Astrocyte (in vitro differentiated cells and primary cell): ENCODE results near the gene RFX8. TPM values are rescaled to one million over a fixed set of nuclear protein-coding genes. Genes with fewer than 3 reads are reported as not detected.

Source experiments
- DNase-seq: peaks from one replicate; pipeline ENCODE4 v3.0.0-alpha.2; 2010; ENCODE audit warnings: low read depth
- FAIRE-seq: peaks from 2 replicates; lab custom pipeline; 2011; peaks lifted over from hg19 to GRCh38; lab: Jason Lieb, UNC
- H2AFZ ChIP-seq: 2 replicates; pipeline ENCODE4 v1.6.0; 2012; ENCODE audit warnings: low read depth, low read length, inconsistent platforms
- H3K27ac ChIP-seq: 2 replicates; pipeline ENCODE4 v1.5.1; 2011; ENCODE audit warnings: low read depth, low read length, inconsistent platforms
- H3K27me3 ChIP-seq: 2 replicates; pipeline ENCODE4 v1.6.0; 2011; ENCODE audit warnings: low read length, inconsistent platforms; ENCODE audit not compliant: insufficient read depth
- H3K36me3 ChIP-seq: 2 replicates; pipeline ENCODE4 v1.5.1; 2011; ENCODE audit warnings: low read length, inconsistent platforms; ENCODE audit not compliant: insufficient read depth
- H3K4me1 ChIP-seq: 2 replicates; pipeline ENCODE4 v1.5.1; 2011; ENCODE audit warnings: low read length, inconsistent platforms; ENCODE audit not compliant: insufficient read depth
- H3K4me2 ChIP-seq: 2 replicates; pipeline ENCODE4 v1.6.0; 2012; ENCODE audit warnings: low read length, inconsistent platforms
- H3K4me3 ChIP-seq: 2 replicates; pipeline ENCODE4 v1.5.1; 2011; ENCODE audit warnings: low read depth, mild to moderate bottlenecking, low read length, inconsistent platforms; ENCODE audit not compliant: insufficient read depth
- H3K79me2 ChIP-seq: 2 replicates; pipeline ENCODE4 v1.6.0; 2012; ENCODE audit warnings: mild to moderate bottlenecking, low read length, inconsistent platforms; ENCODE audit not compliant: insufficient read depth
- H3K9ac ChIP-seq: 2 replicates; pipeline ENCODE4 v1.6.0; 2012; ENCODE audit warnings: mild to moderate bottlenecking, low read length, inconsistent platforms
- H3K9me3 ChIP-seq: 2 replicates; pipeline ENCODE4 v1.5.1; 2012; ENCODE audit warnings: low read depth, mild to moderate bottlenecking, low read length, inconsistent platforms; ENCODE audit not compliant: insufficient read depth
- H4K20me1 ChIP-seq: 2 replicates; pipeline ENCODE4 v1.6.0; 2012; ENCODE audit warnings: low read length, inconsistent platforms; ENCODE audit not compliant: insufficient read depth
- H3K27ac Mint-ChIP-seq: one replicate; pipeline ENCODE4 v1.8.0; 2021; ENCODE audit warnings: mild to moderate bottlenecking, mixed read lengths; ENCODE audit not compliant: unreplicated experiment
- H3K27me3 Mint-ChIP-seq: one replicate; pipeline ENCODE4 v1.8.0; 2021; ENCODE audit warnings: low read depth, mixed read lengths; ENCODE audit not compliant: unreplicated experiment
- H3K36me3 Mint-ChIP-seq: one replicate; pipeline ENCODE4 v1.8.0; 2021; ENCODE audit warnings: low read depth, mixed read lengths; ENCODE audit not compliant: unreplicated experiment
- H3K4me1 Mint-ChIP-seq: one replicate; pipeline ENCODE4 v1.8.0; 2021; ENCODE audit warnings: low read depth, mixed read lengths; ENCODE audit not compliant: unreplicated experiment
- H3K4me3 Mint-ChIP-seq: one replicate; pipeline ENCODE4 v1.8.0; 2021; ENCODE audit warnings: mild to moderate bottlenecking, moderate library complexity, mixed read lengths; ENCODE audit not compliant: unreplicated experiment
- H3K9me3 Mint-ChIP-seq: one replicate; pipeline ENCODE4 v1.8.0; 2021; ENCODE audit warnings: mild to moderate bottlenecking, mixed read lengths; ENCODE audit not compliant: unreplicated experiment
- CTCF ChIP-seq: IDR thresholded peaks from 2 replicates; pipeline ENCODE4 v1.5.1; 2011; ENCODE audit warnings: low read depth, mild to moderate bottlenecking, inconsistent platforms, low read length, moderate library complexity; ENCODE audit not compliant: insufficient read depth
- EZH2 ChIP-seq: IDR thresholded peaks from 2 replicates; pipeline ENCODE4 v1.6.1; 2012; ENCODE audit warnings: mild to moderate bottlenecking, low read length, inconsistent platforms; ENCODE audit not compliant: insufficient read depth
- total RNA-seq: library from RNA; stranded (reverse); gene quantifications from 2 replicates; pipeline ENCODE4 v1.2.1, GENCODE V29; 2021

Gene RFX8
- total RNA-seq, 1 donor from 2014 or later: not detected

DNA sequence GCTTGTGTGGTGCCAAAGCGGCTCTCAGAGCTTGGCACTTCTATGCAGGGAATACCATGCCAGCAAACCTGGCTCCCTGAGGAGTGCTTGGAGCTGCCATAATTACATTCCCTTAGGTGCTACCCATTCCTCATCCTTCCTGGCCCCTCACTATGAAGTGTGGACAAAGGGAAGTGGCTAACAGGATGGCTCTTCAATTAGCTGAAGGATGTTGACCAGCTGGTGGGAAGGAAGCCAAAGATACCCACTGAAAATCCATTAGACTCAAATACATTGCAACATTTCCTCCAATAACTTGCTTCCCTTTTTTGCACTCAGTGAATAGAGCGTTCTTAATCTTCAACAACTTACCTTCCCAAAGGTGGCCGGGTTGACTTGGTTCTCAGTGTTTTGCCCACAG, 8.5 kb downstream of the RFX8 start:
- peaks cover 5% of the 10 kb centered on the region for H3K79me2 ChIP-seq
- no peaks in the 10 kb centered on the region for H3K36me3 ChIP-seq
- H3K9ac ChIP-seq: no peak overlapping the region
- peaks cover 13% of the 10 kb centered on the region for H3K4me1 ChIP-seq
- H3K27me3 ChIP-seq: no peaks in the 10 kb centered on the region
- Mint-ChIP-seq H3K36me3 (no peaks in the 10 kb centered on the region), H3K4me3 (no peak overlapping the region), H3K4me1 (peaks cover 10% of the 10 kb centered on the region), H3K27ac (no peak overlapping the region), H3K9me3 (no peaks in the 10 kb centered on the region), H3K27me3 (peaks cover 18% of the 10 kb centered on the region)
- H4K20me1 ChIP-seq: no peaks in the 10 kb centered on the region
- FAIRE-seq (no peak), DNase-seq (no peak)
- no peak overlapping the region for H3K27ac ChIP-seq
- no peak overlapping the region for H2AFZ ChIP-seq
- no peaks in the 10 kb centered on the region for H3K9me3 ChIP-seq
- H3K4me2 ChIP-seq: no peak overlapping the region
- H3K4me3 ChIP-seq: no peak overlapping the region
- TF ChIP-seq CTCF (no peak), EZH2 (no peak)

GRCh38 chr2:101464841-101465240, 10.1 kb downstream of the RFX8 start:
- H3K27ac ChIP-seq: no peak overlapping the region
- H3K4me3 ChIP-seq: no peak overlapping the region
- H3K4me3 Mint-ChIP-seq: no peak overlapping the region
- peaks cover 10% of the 10 kb centered on the region for H3K4me1 Mint-ChIP-seq
- no peaks in the 10 kb centered on the region for H4K20me1 ChIP-seq
- no peak overlapping the region for H2AFZ ChIP-seq
- peaks cover 14% of the 10 kb centered on the region for H3K27me3 Mint-ChIP-seq
- no peak for DNase-seq
- H3K27me3 ChIP-seq: no peaks in the 10 kb centered on the region
- no peaks in the 10 kb centered on the region for H3K36me3 ChIP-seq
- peaks cover 13% of the 10 kb centered on the region for H3K4me1 ChIP-seq
- H3K79me2 ChIP-seq: peaks cover 5% of the 10 kb centered on the region
- no peak for FAIRE-seq
- peak overlapping the region; percentile 57 for H3K4me2 ChIP-seq
- H3K9me3 ChIP-seq: no peaks in the 10 kb centered on the region
- TF ChIP-seq CTCF (no peak), EZH2 (no peak)
- H3K9ac ChIP-seq: no peak overlapping the region
- no peaks in the 10 kb centered on the region for H3K9me3 Mint-ChIP-seq
- H3K27ac Mint-ChIP-seq: no peak overlapping the region
- H3K36me3 Mint-ChIP-seq: no peaks in the 10 kb centered on the region

- DNase-seq (peak; percentile 59), FAIRE-seq (peak; percentile 73)
- H3K4me2 ChIP-seq: peak overlapping the region; percentile 57
- Mint-ChIP-seq H3K4me3 (no peak overlapping the region), H3K27ac (peak overlapping the region; percentile 19), H3K36me3 (no peaks in the 10 kb centered on the region), H3K27me3 (peaks cover 10% of the 10 kb centered on the region), H3K4me1 (peaks cover 10% of the 10 kb centered on the region), H3K9me3 (no peaks in the 10 kb centered on the region)
- H2AFZ ChIP-seq: no peak overlapping the region
- H3K27me3 ChIP-seq: no peaks in the 10 kb centered on the region
- no peaks in the 10 kb centered on the region for H3K36me3 ChIP-seq
- peaks cover 5% of the 10 kb centered on the region for H3K79me2 ChIP-seq
- peaks cover 13% of the 10 kb centered on the region for H3K4me1 ChIP-seq
- H3K27ac ChIP-seq: no peak overlapping the region
- H3K9me3 ChIP-seq: no peaks in the 10 kb centered on the region
- H3K4me3 ChIP-seq: no peak overlapping the region
- no peaks in the 10 kb centered on the region for H4K20me1 ChIP-seq
- H3K9ac ChIP-seq: no peak overlapping the region
- TF ChIP-seq EZH2: no peak
- TF ChIP-seq CTCF: no peak
Measured at GRCh38 chr2:101463911-101464641, 10.8 kb downstream of the RFX8 start.
